ENCODE measurements around the gene ENG.

DNA sequence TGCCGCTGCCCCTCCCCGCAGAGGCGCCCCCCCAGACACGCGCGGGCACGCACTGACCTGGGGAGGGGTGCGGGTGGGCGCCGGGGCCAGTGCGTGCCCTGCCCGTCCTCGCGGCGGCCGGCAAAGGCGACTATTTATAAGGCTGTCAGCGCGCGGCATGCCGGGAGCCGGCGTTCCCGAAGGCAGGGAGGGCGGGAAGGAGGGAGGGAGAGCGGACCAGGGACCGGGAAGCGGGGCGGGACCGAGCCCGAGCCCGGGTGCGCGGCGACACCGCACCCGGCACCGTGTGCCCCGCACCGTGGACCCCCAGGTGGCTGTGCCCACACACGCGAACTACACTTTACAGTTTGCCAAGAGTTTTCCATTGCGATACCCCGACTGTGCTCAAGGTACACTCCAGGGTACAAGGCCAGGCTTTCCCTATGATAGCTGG, 23.1 kb upstream of the ENG start, which contains the start of gene AK1:
- TF ChIP-seq, protein P1, sequence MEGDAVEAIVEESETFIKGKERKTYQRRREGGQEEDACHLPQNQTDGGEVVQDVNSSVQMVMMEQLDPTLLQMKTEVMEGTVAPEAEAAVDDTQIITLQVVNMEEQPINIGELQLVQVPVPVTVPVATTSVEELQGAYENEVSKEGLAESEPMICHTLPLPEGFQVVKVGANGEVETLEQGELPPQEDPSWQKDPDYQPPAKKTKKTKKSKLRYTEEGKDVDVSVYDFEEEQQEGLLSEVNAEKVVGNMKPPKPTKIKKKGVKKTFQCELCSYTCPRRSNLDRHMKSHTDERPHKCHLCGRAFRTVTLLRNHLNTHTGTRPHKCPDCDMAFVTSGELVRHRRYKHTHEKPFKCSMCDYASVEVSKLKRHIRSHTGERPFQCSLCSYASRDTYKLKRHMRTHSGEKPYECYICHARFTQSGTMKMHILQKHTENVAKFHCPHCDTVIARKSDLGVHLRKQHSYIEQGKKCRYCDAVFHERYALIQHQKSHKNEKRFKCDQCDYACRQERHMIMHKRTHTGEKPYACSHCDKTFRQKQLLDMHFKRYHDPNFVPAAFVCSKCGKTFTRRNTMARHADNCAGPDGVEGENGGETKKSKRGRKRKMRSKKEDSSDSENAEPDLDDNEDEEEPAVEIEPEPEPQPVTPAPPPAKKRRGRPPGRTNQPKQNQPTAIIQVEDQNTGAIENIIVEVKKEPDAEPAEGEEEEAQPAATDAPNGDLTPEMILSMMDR (IDR thresholded peaks at IDR 0.05), result no peak
- no peak for TF ChIP-seq POLR2A (IDR thresholded peaks at IDR 0.05)

All from lower leg skin (tissue), 3 donors.